K562 (cell line): ENCODE measurements around the gene SLC12A3. TPM values are rescaled to one million over a fixed set of nuclear protein-coding genes. Genes with fewer than 3 reads are reported as not detected.

Source experiments
- ATAC-seq: fragments of 200-7000 bp; cut with Tn5 transposase; 3 replicates; pipeline ENCODE4 v1.9.1; 2020; ENCODE audit warnings: moderate library complexity
- BruUV-seq: library from RNA; stranded (reverse); fragments of 400-500 nt; replicated peaks from 2 replicates; lab custom pipeline; 2021; lab: Mats Ljungman, UMichigan
- CTCF ChIA-PET: fragments of 300-600 bp; formaldehyde crosslinking; extraction: SDS; loops from one replicate; lab custom pipeline; 2021; ENCODE audit warnings: low intra/inter-chr PET ratio; lab: Yijun Ruan, JAX
- POLR2A ChIA-PET: fragments of 300-600, 350-650 bp; sonication (Branson Sonifier 250); formaldehyde crosslinking; extraction: SDS; loops from one replicate; lab custom pipeline; 2021; ENCODE audit warnings: antibody characterized with exemption, inconsistent platforms; lab: Yijun Ruan, JAX
- DNase-seq, 4 experiments: peaks; one replicate each; pipeline versions ENCODE4 v3.0.0 to v3.0.0-alpha.2; 2011 to 2018; ENCODE audit warnings: low spot score in 3 of 4, mixed read lengths in 3 of 4; ENCODE audit errors: extremely low read depth in 1 of 4
- FAIRE-seq: peaks from 2 replicates; lab custom pipeline; 2011; peaks lifted over from hg19 to GRCh38; lab: Jason Lieb, UNC
- H2AFZ ChIP-seq: 2 replicates; pipeline ENCODE4 v1.6.0; 2011; ENCODE audit warnings: low read depth, low read length, control low read depth, inconsistent platforms
- H3K27ac ChIP-seq: fragments of 200-600 bp; 3 replicates; pipeline ENCODE4 v1.8.0; 2011; ENCODE audit warnings: low read depth, mild to moderate bottlenecking, control low read depth, inconsistent platforms, low read length, moderate library complexity, mixed read lengths; ENCODE audit errors: extremely low read depth
- H3K27me3 ChIP-seq, 2 experiments: fragments of 300-600 bp in 1 of 2; 2 replicates in 1 of 2; 3 replicates in 1 of 2; pipeline versions ENCODE4 v1.6.0 to v1.8.0; 2011; ENCODE audit warnings: inconsistent platforms in 2 of 2, low read length in 2 of 2, mild to moderate bottlenecking in 1 of 2, mixed read lengths in 1 of 2, moderate library complexity in 1 of 2; ENCODE audit not compliant: control insufficient read depth in 2 of 2, insufficient read depth in 2 of 2
- H3K36me3 ChIP-seq: fragments of 300-600 bp; 3 replicates; pipeline ENCODE4 v1.8.0; 2011; ENCODE audit warnings: mild to moderate bottlenecking, low read length, inconsistent platforms; ENCODE audit not compliant: control insufficient read depth, insufficient read depth
- H3K4me1 ChIP-seq, 2 experiments: fragments of 200-600 bp in 1 of 2; replicated peaks in 1 of 2; 2 replicates in 1 of 2; 3 replicates in 1 of 2; pipeline versions ENCODE4 v1.5.1 to v1.8.0; 2011; ENCODE audit warnings: inconsistent platforms in 2 of 2, low read length in 2 of 2, mild to moderate bottlenecking in 1 of 2, mixed read lengths in 1 of 2, moderate library complexity in 1 of 2; ENCODE audit not compliant: control insufficient read depth in 2 of 2, insufficient read depth in 2 of 2
- H3K4me2 ChIP-seq: 2 replicates; pipeline ENCODE4 v1.6.1; 2011; ENCODE audit warnings: low read length, control low read depth, inconsistent platforms, mixed read lengths; ENCODE audit not compliant: insufficient read depth
- H3K4me3 ChIP-seq: fragments of 200-600 bp; sonication (generic), shearing (Covaris generic); 2 replicates; pipeline ENCODE4 v1.5.1; 2016; ENCODE audit warnings: control low read depth, inconsistent platforms
- H3K79me2 ChIP-seq: fragments of 200-600 bp; 3 replicates; pipeline ENCODE4 v1.8.0; 2011; ENCODE audit warnings: low read length, inconsistent platforms; ENCODE audit not compliant: control insufficient read depth, insufficient read depth
- H3K9ac ChIP-seq, 2 experiments: 2 replicates each; pipeline versions ENCODE4 v1.6.0 to v1.6.1; 2011; ENCODE audit warnings: low read depth in 2 of 2, low read length in 2 of 2, control low read depth in 1 of 2, inconsistent platforms in 1 of 2, mild to moderate bottlenecking in 1 of 2, mixed read lengths in 1 of 2; ENCODE audit not compliant: insufficient read depth in 1 of 2
- H3K9me1 ChIP-seq: one replicate; pipeline ENCODE4 v1.6.0; 2011; ENCODE audit warnings: inconsistent platforms, mild to moderate bottlenecking, low read length, moderate library complexity; ENCODE audit not compliant: control insufficient read depth, insufficient read depth
- H3K9me3 ChIP-seq: replicated peaks from 2 replicates; pipeline ENCODE4 v1.5.1; 2011; ENCODE audit warnings: low read depth, low read length, inconsistent platforms; ENCODE audit not compliant: control insufficient read depth, insufficient read depth
- H4K20me1 ChIP-seq: replicated peaks from 2 replicates; pipeline ENCODE4 v1.6.1; 2011; ENCODE audit warnings: low read length, inconsistent platforms, mixed read lengths; ENCODE audit not compliant: control insufficient read depth, insufficient read depth
- SETDB1 ChIP-seq: IDR thresholded peaks from one replicate; pipeline ENCODE4 v1.6.1; 2012; ENCODE audit warnings: low read length, control low read depth, inconsistent platforms
- SMAD4 ChIP-seq: fragments of 250-450 bp; sonication (Bioruptor Pico); conservative IDR thresholded peaks from 2 replicates; pipeline ENCODE4 v1.8.0; 2021; ENCODE audit warnings: inconsistent platforms, mild to moderate bottlenecking, moderate library complexity
- U2AF2 ChIP-seq: fragments of 200-400 bp; formaldehyde crosslinking; optimal IDR thresholded peaks from 2 replicates; pipeline ENCODE3; 2017; ENCODE audit warnings: low read depth, mild to moderate bottlenecking, low read length
- YBX1 ChIP-seq: fragments of 450-650 bp; IDR thresholded peaks from 2 replicates; pipeline ENCODE4 v1.7.1; 2016; ENCODE audit warnings: mild to moderate bottlenecking
- WGBS: fragments of 100-300 bp; shearing (Covaris generic); methylation state at CpG from one replicate; pipeline ENCODE4 v1.1.6; 2016; ENCODE audit warnings: low coverage, mixed read lengths; ENCODE audit not compliant: insufficient coverage; ENCODE audit errors: missing lambda C conversion rate; 5-methylcytosine and 5-hydroxymethylcytosine counted together
- in situ Hi-C: fragments of 300-500 bp; cut with MboI; formaldehyde crosslinking; loops from 4 replicates; pipeline ENCODE4 v1.15.0; 2018; ENCODE audit warnings: inconsistent platforms, mixed read lengths
- intact Hi-C: fragments of 100-400 bp; cut with micrococcal nuclease; formaldehyde crosslinking; loops from 2 replicates; pipeline ENCODE4 v1.14.2; 2022
- polyA plus RNA-seq, 8 experiments: library from polyadenylated mRNA; depleted of rRNA in 4 of 8; stranded (reverse) in 5 of 8; unstranded in 3 of 8; fragments of >200 nt; fragmentation: Nextera tagmentation in 2 of 8; fragmentation: Illumina TruSeq in 1 of 8; extraction: Ambion mirVana in 2 of 8; extraction: Trizol in 1 of 8; gene quantifications; 2 replicates each; pipeline versions ENCODE4 v1.2.1 to v1.2.3, GENCODE V29; 2011 to 2014; ENCODE audit warnings: inconsistent platforms in 1 of 8, missing spikeins in 1 of 8
- total RNA-seq, 7 experiments: library from RNA; depleted of rRNA in 6 of 7; stranded (reverse); fragments of >200 nt in 6 of 7; fragmentation: Illumina TruSeq in 2 of 7; extraction: Trizol in 2 of 7; gene quantifications; 2 replicates each; pipeline versions ENCODE4 v1.2.1 to v1.2.3, GENCODE V29; 2011 to 2021; ENCODE audit warnings: low replicate concordance in 1 of 7
- TF ChIP-seq, protein P1 (sequence below): fragments of 250-450 bp; sonication (Bioruptor Pico); IDR thresholded peaks from 2 replicates; pipeline ENCODE4 v1.5.0; 2020; ENCODE audit warnings: mild to moderate bottlenecking

Gene SLC12A3
- total and polyA plus RNA-seq, 9 of the 15 experiments (the other 6 are each of a cell fraction or from before 2014, with no cell fraction given) = not detected

DNA sequence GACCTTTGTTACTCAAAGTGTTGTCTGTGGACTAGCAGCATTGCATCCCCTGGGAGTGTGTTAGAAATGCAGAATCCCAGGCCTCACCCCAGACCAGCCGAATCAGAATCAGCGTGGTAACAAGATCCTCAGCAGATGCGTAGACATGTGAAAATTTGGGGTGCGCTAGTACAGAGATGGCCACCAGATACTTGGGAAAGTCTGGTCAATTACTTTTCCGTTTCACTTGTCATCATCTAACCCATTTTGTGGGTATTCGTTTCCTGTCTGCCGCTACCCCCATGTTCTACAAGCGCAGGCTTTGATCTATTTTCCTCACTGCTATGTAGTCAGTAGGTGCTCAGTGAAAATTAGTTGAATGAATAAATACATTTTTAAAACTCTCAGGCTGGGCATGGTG lies 33.8 kb downstream of the SLC12A3 start:
- no TSS peak for BruUV-seq
- Histone ChIP-seq H3K79me2 (no peaks in the 10 kb centered on the region), H3K27ac (no peak overlapping the region), H2AFZ (no peak overlapping the region), H3K4me1 (no peaks in the 10 kb centered on the region; a peak in 1 of 5 replicates), H3K9ac (no peak overlapping the region), H3K27me3 (peaks cover 34 to 76% of the 10 kb centered on the region in 2 experiments; a peak in 4 of 5 replicates), H3K4me3 (no peak overlapping the region), H3K36me3 (no peaks in the 10 kb centered on the region), H3K9me1 (no peaks in the 10 kb centered on the region)
- in situ Hi-C loops = no loop called here
- FAIRE-seq (no peak), DNase-seq (no peak)
- POLR2A ChIA-PET = no interaction called here
- TF ChIP-seq SETDB1 = no peak
- TF ChIP-seq, protein P1, sequence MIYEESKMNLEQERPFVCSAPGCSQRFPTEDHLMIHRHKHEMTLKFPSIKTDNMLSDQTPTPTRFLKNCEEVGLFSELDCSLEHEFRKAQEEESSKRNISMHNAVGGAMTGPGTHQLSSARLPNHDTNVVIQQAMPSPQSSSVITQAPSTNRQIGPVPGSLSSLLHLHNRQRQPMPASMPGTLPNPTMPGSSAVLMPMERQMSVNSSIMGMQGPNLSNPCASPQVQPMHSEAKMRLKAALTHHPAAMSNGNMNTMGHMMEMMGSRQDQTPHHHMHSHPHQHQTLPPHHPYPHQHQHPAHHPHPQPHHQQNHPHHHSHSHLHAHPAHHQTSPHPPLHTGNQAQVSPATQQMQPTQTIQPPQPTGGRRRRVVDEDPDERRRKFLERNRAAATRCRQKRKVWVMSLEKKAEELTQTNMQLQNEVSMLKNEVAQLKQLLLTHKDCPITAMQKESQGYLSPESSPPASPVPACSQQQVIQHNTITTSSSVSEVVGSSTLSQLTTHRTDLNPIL (CRISPR knock-in tag) = no peak
- TF ChIP-seq SMAD4 (CRISPR knock-in tag) = no peak
- TF ChIP-seq U2AF2 = no peak
- TF ChIP-seq YBX1 = no peak
- TF ChIP-seq, all 486 proteins: peak for 0
- Histone ChIP-seq H4K20me1 (no peaks in the 10 kb centered on the region; the same call in 1 of the 2 replicates), H3K4me2 (no peak overlapping the region), H3K9me3 (no peaks in the 10 kb centered on the region)
- WGBS = 2% methylated on average over 8 of the region's 8 CpGs
- intact Hi-C loops = no loop called here
- CTCF ChIA-PET = no interaction called here
- ATAC-seq = no peak
